Retinal pigment epithelial cell (primary cell): ENCODE data around the gene KIF25.
A peak's percentile ranks its signal among the peaks of the same experiment; 100 is the strongest.

Experiments
- DNase-seq: peaks from one replicate; pipeline ENCODE4 v3.0.0-alpha.2; 2010; ENCODE audit warnings: low read depth
- H3K4me3 ChIP-seq: 2 replicates; pipeline ENCODE4 v1.5.1; 2011; ENCODE audit warnings: mild to moderate bottlenecking, low read length, control low read depth, moderate library complexity
- TF ChIP-seq, protein P1 (sequence below): conservative IDR thresholded peaks from 2 replicates; pipeline ENCODE4 v1.5.1; 2011; ENCODE audit warnings: low read depth, low read length, control low read depth, inconsistent platforms

The KIF25 gene

DNA sequence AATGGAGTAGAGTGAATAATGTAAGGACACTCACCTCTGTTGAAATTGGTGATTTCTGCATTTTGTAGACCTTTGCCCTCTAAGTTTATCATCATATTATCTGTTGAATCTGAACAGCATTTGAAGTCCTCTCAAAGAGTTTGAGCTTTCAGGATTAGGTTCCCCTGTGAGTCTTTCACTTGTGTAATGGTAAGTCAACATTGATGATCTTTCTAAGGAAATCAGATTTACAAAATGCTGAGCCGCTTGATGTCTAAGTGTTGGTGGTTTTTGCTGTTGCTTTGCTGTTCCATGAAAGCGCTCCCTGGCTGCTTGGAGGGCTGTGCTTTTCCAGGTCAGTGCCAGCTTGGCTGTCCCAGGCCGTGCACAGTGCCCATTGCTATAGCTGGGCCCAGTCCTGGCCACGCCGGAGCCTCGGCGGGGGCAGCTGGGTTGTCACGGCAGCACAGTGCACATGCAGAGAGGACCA lies 33.8 kb upstream of the KIF25 start:
- TF ChIP-seq, protein P1, sequence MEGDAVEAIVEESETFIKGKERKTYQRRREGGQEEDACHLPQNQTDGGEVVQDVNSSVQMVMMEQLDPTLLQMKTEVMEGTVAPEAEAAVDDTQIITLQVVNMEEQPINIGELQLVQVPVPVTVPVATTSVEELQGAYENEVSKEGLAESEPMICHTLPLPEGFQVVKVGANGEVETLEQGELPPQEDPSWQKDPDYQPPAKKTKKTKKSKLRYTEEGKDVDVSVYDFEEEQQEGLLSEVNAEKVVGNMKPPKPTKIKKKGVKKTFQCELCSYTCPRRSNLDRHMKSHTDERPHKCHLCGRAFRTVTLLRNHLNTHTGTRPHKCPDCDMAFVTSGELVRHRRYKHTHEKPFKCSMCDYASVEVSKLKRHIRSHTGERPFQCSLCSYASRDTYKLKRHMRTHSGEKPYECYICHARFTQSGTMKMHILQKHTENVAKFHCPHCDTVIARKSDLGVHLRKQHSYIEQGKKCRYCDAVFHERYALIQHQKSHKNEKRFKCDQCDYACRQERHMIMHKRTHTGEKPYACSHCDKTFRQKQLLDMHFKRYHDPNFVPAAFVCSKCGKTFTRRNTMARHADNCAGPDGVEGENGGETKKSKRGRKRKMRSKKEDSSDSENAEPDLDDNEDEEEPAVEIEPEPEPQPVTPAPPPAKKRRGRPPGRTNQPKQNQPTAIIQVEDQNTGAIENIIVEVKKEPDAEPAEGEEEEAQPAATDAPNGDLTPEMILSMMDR: no peak
- DNase-seq: no peak
- H3K4me3 ChIP-seq: no peak overlapping the region

DNA sequence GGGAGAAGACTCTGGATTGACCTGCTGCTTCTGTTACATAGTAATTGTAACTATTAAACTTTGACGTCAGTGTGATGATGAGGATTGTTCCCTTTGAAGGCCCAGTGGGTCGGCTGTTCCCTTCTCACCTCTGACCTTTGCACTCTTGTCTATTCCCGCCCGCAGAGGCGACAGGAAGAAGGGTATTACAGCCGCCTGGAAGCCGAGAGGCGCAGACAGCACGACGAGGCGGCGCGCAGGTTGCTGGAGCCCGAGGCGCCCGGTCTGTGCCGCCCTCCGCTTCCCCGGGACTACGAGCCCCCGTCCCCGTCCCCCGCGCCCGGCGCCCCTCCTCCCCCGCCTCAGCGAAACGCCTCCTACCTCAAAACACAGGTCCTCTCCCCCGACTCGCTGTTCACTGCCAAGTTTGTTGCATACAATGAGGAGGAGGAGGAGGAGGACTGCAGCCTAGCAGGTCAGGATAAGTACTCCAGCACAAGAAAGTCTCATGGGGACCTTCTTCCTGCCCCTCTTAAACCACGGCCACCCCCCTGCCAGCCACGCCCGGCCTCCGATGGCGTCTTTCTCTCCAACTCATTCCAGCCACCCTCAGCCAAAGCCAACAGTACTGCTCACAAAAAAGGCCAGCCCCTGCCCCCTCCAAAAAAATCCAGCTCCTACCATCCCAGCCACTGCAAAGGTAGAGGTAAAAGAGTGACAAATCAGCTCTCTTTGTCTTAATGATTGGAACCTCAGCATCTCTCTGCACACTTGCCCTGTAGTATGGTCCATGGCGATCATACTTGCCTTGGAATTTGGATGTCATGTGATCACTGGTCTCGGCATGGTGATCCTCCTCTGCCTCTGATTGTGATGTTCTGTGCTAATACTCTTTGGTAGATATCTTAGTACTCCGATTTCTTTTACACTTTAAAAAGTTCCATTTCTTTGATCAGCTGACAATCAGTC lies 31.6 kb upstream of the KIF25 start:
- DNase-seq: no peak
- no peak overlapping the region for H3K4me3 ChIP-seq
- TF ChIP-seq, protein P1: no peak

DNA sequence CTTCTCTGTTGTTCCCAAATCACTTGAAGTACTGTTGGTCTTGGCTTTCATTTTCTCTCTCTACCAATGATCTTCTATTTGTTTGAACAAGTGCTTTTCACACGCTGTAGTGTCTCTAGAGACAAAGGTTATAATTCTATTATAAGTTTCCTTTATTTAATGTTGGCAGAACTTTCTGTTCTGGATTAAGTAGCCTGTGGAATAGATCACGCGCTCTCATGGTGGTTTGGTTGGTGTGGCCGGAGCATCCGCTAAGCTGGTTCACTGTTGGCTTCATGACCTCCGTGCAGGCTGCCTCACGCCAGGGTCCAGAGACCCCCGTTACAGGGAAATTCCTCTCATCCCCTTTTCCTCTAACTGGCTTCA lies 30.9 kb upstream of the KIF25 start:
- DNase-seq: no peak
- TF ChIP-seq, protein P1: no peak
- H3K4me3 ChIP-seq: no peak overlapping the region

DNA sequence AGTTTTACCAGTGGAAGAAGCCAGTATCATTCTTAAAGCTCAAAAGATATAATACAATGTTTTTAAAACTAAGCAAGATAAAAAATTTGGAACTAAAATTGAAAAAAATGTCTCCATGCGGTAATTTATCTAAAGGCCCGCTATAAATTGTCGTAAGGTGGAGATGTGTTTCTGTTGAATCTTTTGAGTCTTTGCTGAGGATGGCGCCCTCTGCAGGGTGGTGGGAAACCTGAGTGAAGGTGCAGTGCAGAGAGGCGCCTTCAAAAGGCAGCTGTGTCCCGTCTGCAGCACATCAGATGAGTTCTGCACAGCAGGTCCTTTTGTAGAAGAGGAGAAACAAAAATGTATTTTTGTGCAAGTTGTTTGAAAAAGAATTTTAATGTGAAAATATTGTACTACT lies 29.4 kb upstream of the KIF25 start:
- TF ChIP-seq, protein P1: peak; percentile 65
- no peak overlapping the region for H3K4me3 ChIP-seq
- no peak for DNase-seq

DNA sequence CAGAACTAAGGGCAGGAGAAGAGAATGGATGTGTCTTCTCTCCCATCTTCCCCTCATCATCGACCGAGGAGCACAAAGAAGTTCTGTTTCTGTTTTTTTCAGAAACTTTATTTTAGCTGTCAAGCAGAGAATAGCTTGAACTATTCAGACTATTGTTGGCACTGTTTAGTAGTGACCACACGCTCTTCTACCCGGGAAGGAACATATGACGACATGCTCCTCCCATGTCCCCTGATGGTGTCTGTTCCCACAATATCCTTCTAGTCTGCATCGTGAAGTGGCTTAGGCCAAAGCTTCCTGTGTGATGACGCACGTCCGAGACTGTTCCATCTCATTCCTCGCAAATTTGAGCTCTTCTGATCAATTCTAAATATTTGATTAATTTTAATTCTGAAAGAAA lies 27.2 kb upstream of the KIF25 start:
- no peak for DNase-seq
- no peak overlapping the region for H3K4me3 ChIP-seq
- TF ChIP-seq, protein P1: no peak

DNA sequence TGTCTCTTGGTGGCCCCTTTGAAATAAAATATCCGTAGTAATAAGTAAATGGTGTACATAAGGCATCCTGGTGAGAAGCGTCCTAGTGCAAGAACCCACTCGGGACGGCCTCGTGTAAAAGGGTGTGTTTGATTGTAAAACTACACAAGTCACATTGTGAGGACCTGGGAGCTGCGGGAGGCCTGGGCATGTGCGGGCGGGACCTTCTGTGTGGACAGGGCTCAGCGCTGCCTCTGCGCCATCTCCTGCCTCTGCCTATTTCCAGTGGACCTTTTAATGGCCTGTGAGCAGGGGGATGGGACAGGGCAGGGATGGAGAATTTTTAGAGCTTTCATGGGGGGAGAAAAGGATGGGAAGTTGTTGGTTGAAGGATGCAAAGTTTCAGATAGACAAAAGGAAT lies 25.3 kb upstream of the KIF25 start:
- TF ChIP-seq, protein P1: no peak
- no peak overlapping the region for H3K4me3 ChIP-seq
- no peak for DNase-seq

DNA sequence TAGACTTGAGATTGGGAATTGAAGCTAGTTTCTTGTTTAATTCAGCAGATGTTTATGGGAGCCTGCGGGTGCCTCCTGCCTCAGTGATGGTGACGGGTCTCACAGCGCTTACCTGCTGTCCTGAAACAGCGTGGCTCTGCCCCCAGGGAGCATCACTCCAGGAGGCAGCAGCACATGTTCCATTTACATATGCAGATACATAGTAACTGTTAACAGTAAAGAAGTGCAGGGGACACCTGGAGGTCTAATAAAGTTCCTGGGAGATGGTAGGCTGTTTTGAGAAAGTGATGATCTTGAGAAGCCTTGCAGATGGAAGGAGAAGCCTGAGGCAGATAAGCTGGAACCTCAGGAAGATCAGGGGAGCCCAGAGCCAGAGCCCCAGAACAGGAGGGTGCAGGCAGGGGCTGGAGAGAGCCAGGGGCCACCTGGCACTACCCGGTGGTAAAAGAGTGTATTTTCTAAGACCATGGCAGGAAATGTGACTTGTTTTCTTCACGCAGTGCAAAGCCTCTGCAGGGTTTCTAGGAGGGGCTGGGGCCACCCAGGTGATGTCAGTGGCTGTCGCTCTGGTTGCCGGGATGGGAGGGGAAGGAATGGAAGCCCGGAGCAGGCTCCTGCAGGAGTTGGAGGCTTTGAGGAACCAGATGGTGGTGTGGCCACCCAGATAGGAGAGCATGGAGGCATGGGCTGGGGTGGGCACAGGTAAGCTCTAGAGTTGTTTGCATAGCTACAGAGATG lies 24.2 kb upstream of the KIF25 start:
- no peak for DNase-seq
- TF ChIP-seq, protein P1: no peak
- H3K4me3 ChIP-seq: no peak overlapping the region
